Measurements from ENCODE around the gene RLIM.

Gene RLIM

DNA sequence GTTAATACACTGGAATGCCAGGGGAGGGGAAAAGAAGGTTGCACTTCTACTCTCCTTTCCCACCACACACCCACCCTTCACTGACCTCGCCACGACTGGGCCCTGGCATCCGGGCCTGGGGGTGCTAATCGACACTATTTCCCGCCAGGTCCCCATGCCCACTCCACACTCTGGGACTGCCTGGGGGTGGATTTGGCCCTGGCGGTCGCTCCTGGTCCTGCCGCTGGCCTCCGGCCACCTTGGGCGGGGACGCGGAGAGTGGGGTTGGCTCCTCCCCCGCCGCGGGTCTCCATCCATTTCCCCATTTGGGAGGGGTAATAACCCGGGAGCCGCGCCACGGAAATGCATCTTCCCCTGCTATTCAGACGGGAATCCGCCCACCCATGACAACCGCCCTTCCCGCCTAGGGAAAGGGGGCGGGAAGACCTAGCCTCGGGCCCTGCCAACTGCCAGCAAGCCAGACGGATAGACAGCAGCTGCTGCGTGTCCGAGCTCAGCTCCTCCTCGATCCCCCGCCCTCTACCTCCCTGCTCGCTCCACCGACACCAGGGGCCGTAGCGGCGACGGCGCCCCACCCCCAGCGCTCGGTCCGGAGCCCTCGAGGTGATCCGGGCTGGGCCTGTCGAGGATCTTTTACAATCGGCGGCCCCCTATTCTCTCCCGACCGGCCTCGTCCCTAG is 78.1 kb downstream of the RLIM start:
- DNase-seq (ENCODE audit: low spot score): peak; percentile 68

DNA sequence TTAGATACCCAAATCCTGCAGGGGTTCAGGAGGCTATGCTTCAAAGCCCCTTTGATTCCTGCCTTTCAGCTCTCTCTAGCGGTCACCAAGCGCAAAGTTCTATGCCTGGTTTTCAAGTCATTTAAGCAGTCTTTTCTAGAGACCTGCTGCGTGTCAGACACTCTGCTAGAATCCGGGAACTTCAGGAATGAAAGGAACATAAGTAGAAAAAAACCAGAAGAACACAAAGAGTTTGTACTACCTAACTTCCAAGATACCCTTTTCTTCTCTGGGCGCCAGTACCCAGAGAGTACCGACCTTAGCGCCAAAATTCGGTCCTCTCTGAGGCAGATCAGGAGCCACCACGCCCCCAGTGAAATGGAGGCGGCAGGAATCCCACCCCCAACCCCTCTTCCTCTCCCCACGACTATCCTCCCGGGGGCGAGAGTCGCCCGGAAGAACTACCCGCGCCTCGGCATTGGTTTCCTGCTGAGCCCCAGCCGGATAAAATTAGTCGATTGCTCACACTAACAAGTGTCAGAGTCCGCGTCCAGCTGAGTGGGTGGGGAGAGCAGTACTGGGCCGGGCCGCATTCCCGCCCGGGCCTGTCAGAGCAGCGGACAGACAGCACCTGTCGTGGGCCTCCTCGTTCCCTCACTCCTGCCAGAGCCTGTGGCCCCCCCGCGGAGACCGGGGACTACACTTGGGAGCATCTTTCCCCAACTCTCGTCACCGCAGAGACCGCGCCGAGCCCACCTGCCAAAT is 78.8 kb downstream of the RLIM start:
- peak; percentile 70 for DNase-seq (ENCODE audit: low spot score)

Measured in SW480 (cell line).